NB4 (cell line): ENCODE data around the gene TM9SF2.

ENCODE experiments used
- CTCF ChIP-seq: IDR thresholded peaks from one replicate; pipeline ENCODE4 v1.5.1; 2012; ENCODE audit warnings: low read depth, low read length
- MAX ChIP-seq: IDR thresholded peaks from 2 replicates; pipeline ENCODE4 v1.6.1; 2011; ENCODE audit warnings: low read depth, low read length
- MYC ChIP-seq: IDR thresholded peaks from 2 replicates; pipeline ENCODE4 v1.6.1; 2011; ENCODE audit warnings: low read depth, low read length
- POLR2A ChIP-seq: IDR thresholded peaks from 2 replicates; pipeline ENCODE4 v1.6.1; 2011; ENCODE audit warnings: mild to moderate bottlenecking; ENCODE audit not compliant: insufficient read length; ENCODE audit errors: extremely low read depth

- TF ChIP-seq CTCF: no peak
- no peak for TF ChIP-seq MAX
- no peak for TF ChIP-seq POLR2A
- TF ChIP-seq MYC: no peak
Observed at GRCh38 chr13:99525967-99526366, 24.7 kb downstream of the TM9SF2 start.
